Memory B cell (primary cell): ENCODE measurements around the gene CCDC17.

Experiments
- ATAC-seq: fragments of 150-1000 bp; cut with Tn5 transposase; 2 replicates; pipeline ENCODE4 v1.10.0; 2021; ENCODE audit warnings: low read depth, mild to moderate bottlenecking, moderate library complexity
- DNase-seq, 2 donors: peaks; one replicate each; pipeline ENCODE4 v3.0.0; 2022; ENCODE audit warnings: low spot score in 2 of 2
- H3K27ac Mint-ChIP-seq: one replicate; pipeline ENCODE4 v1.8.0; 2022; ENCODE audit warnings: mild to moderate bottlenecking, moderate library complexity, mixed read lengths
- H3K27me3 Mint-ChIP-seq: one replicate; pipeline ENCODE4 v1.8.0; 2022; ENCODE audit warnings: mixed read lengths
- H3K36me3 Mint-ChIP-seq: one replicate; pipeline ENCODE4 v1.8.0; 2022; ENCODE audit warnings: mild to moderate bottlenecking, mixed read lengths
- H3K4me1 Mint-ChIP-seq: one replicate; pipeline ENCODE4 v1.8.0; 2022; ENCODE audit warnings: mixed read lengths
- H3K4me3 Mint-ChIP-seq: one replicate; pipeline ENCODE4 v1.8.0; 2022; ENCODE audit warnings: mild to moderate bottlenecking, moderate library complexity, mixed read lengths
- H3K9me3 Mint-ChIP-seq: one replicate; pipeline ENCODE4 v1.8.0; 2022; ENCODE audit warnings: mixed read lengths

CCDC17 gene

GRCh38 chr1:45583666-45584350, 40.0 kb downstream of the CCDC17 start, which contains the start of gene NASP:
Gene NASP, plus strand, starts transcription at chr1:45584041. Its CDS starts 106 bp downstream, at chr1:45584147.
- Mint-ChIP-seq H3K4me3 (peak within 1 kb of the TSS; percentile 99), H3K36me3 (no peaks in the 10 kb centered on the region), H3K27me3 (no peaks in the 10 kb centered on the region), H3K4me1 (peaks cover 34% of the 10 kb centered on the region), H3K27ac (peak within 1 kb of the TSS; percentile 95), H3K9me3 (no peaks in the 10 kb centered on the region)
- DNase-seq (peak; percentile 97 to 98), ATAC-seq (peak; percentile 55)

- Mint-ChIP-seq H3K4me3 (peak overlapping the region; percentile 99), H3K9me3 (no peaks in the 10 kb centered on the region)
These were observed 40.6 kb downstream of the CCDC17 start for GRCh38 chr1:45583264-45583665.

DNA sequence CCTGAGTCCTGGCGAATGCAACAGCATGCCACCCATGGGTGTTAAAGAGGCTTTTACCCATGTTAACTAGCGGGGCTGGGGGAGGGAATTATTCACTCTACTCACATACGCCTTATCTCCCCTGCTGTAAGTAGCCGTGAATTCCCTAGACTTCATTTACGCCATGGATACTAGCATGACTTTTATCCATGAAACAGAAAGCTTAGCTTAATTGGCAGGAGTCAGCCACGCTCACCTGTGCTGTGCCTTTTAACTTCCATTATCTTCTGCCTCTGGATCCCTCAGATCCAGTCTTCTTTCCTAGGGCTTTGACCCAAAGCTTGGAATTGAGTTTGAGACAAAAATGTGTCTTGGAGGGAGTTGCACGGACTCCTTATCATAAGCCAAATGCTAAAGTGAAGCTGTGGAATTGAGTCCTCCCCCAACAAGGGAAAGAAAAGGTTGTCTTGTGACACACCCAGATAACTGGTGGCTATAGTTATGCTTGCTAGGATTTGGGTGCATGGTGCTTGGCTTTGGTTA, 49.7 kb downstream of the CCDC17 start:
- Mint-ChIP-seq H3K9me3 (no peaks in the 10 kb centered on the region), H3K4me3 (no peak overlapping the region), H3K27me3 (no peaks in the 10 kb centered on the region), H3K4me1 (no peaks in the 10 kb centered on the region), H3K36me3 (peaks cover 6% of the 10 kb centered on the region), H3K27ac (no peak overlapping the region)
- DNase-seq (no peak), ATAC-seq (no peak)

More at GRCh38 chr1:45583264-45583665, 40.6 kb downstream of the CCDC17 start:
- no peaks in the 10 kb centered on the region for H3K27me3 Mint-ChIP-seq
- H3K4me1 Mint-ChIP-seq, result peaks cover 34% of the 10 kb centered on the region
- DNase-seq (peak in 1 of 2 donors; percentile 94), ATAC-seq (peak; percentile 71)
- no peaks in the 10 kb centered on the region for H3K36me3 Mint-ChIP-seq
- H3K27ac Mint-ChIP-seq, result peak overlapping the region; percentile 95

GRCh38 chr1:45573231-45573804, 50.5 kb downstream of the CCDC17 start:
- Mint-ChIP-seq H3K9me3 (no peaks in the 10 kb centered on the region), H3K36me3 (peaks cover 8% of the 10 kb centered on the region), H3K27ac (no peak overlapping the region), H3K4me1 (no peaks in the 10 kb centered on the region), H3K4me3 (no peak overlapping the region), H3K27me3 (no peaks in the 10 kb centered on the region)
- ATAC-seq, result no peak
- no peak for DNase-seq

- no peak overlapping the region for H3K4me3 Mint-ChIP-seq
- peaks cover 2% of the 10 kb centered on the region for H3K4me1 Mint-ChIP-seq
- no peak for ATAC-seq
- no peak for DNase-seq
- no peak overlapping the region for H3K27ac Mint-ChIP-seq
- no peaks in the 10 kb centered on the region for H3K27me3 Mint-ChIP-seq
- no peaks in the 10 kb centered on the region for H3K9me3 Mint-ChIP-seq
- H3K36me3 Mint-ChIP-seq, result peaks cover 14% of the 10 kb centered on the region
These were observed 53.2 kb downstream of the CCDC17 start for GRCh38 chr1:45570631-45571030.
